A549 (cell line): Measurements from ENCODE around the gene CDK14. TPM values are rescaled to one million over a fixed set of nuclear protein-coding genes. Genes with fewer than 3 reads are reported as not detected.

Experiments used
- ATAC-seq, 2 experiments: fragments of 200-7000 bp in 1 of 2; fragments of >200 bp in 1 of 2; cut with Nextera tagmentation in 1 of 2; cut with Tn5 transposase in 1 of 2; 3 replicates each; pipeline versions ENCODE4 v1.8.0 to v1.9.1; 2018 to 2020; ENCODE audit warnings: mild to moderate bottlenecking in 1 of 2, moderate library complexity in 1 of 2
- CTCF ChIA-PET: fragments of 300-600 bp; sonication (Branson Sonifier 250); formaldehyde crosslinking; extraction: SDS; loops from one replicate; lab custom pipeline; 2021; ENCODE audit warnings: antibody characterized with exemption, inconsistent platforms; lab: Yijun Ruan, JAX
- POLR2A ChIA-PET: fragments of 350-600 bp; formaldehyde crosslinking; extraction: SDS; loops from one replicate; lab custom pipeline; 2021; ENCODE audit warnings: antibody characterized with exemption, inconsistent platforms; lab: Yijun Ruan, JAX
- DNase-seq, 2 experiments: peaks; one replicate each; pipeline versions ENCODE4 v3.0.0 to v3.0.0-alpha.2; 2011 to 2016; ENCODE audit warnings: low read depth in 1 of 2, low spot score in 1 of 2
- FAIRE-seq: peaks from 2 replicates; lab custom pipeline; 2011; peaks lifted over from hg19 to GRCh38; lab: Jason Lieb, UNC
- H3K27ac ChIP-seq, 2 experiments: fragments of >200 bp; sonication (Bioruptor Twin); formaldehyde crosslinking; 3 replicates each; pipeline ENCODE4 v1.5.1; 2016 to 2017
- H3K4me1 ChIP-seq: fragments of >200 bp; sonication (Bioruptor Twin); formaldehyde crosslinking; 3 replicates; pipeline ENCODE4 v1.6.1; 2016
- H3K4me2 ChIP-seq: fragments of >200 bp; sonication (Bioruptor Twin); formaldehyde crosslinking; 3 replicates; pipeline ENCODE4 v1.6.1; 2016
- H3K4me3 ChIP-seq: fragments of >200 bp; sonication (Bioruptor Twin); formaldehyde crosslinking; 3 replicates; pipeline ENCODE4 v1.5.1; 2016
- H3K9me3 ChIP-seq: fragments of >200 bp; sonication (Bioruptor Twin); formaldehyde crosslinking; 3 replicates; pipeline ENCODE4 v1.6.1; 2016
- BHLHE40 ChIP-seq: IDR thresholded peaks from 2 replicates; pipeline ENCODE4 v1.6.1; 2012; ENCODE audit warnings: low read depth, low read length, inconsistent platforms
- CBX2 ChIP-seq: fragments of 200-600 bp; sonication (generic); IDR thresholded peaks from 2 replicates; pipeline ENCODE4 v1.6.1; 2016; ENCODE audit warnings: low read depth, mild to moderate bottlenecking, borderline replicate concordance
- CHD2 ChIP-seq: fragments of 150-350 bp; IDR thresholded peaks from 2 replicates; pipeline ENCODE4 v1.6.1; 2014; ENCODE audit warnings: low read length; ENCODE audit not compliant: partially characterized antibody
- CTCF ChIP-seq: fragments of >200 bp; sonication (Bioruptor Twin); formaldehyde crosslinking; IDR thresholded peaks from 3 replicates; pipeline ENCODE4 v1.5.1; 2016
- EHF ChIP-seq: fragments of 250-450 bp; sonication (Bioruptor Pico); IDR thresholded peaks from 2 replicates; pipeline ENCODE4 v1.5.0; 2020; ENCODE audit warnings: mild to moderate bottlenecking
- ELK1 ChIP-seq: fragments of 150-350 bp; IDR thresholded peaks from 2 replicates; pipeline ENCODE4 v1.6.1; 2014; ENCODE audit warnings: low read depth, mild to moderate bottlenecking, low read length
- EP300 ChIP-seq, 2 experiments: fragments of >200 bp; sonication (Bioruptor Twin); formaldehyde crosslinking; IDR thresholded peaks; 2 replicates in 1 of 2; 3 replicates in 1 of 2; pipeline ENCODE4 v1.6.1; 2016 to 2017
- ESRRA ChIP-seq: fragments of 150-350 bp; IDR thresholded peaks from 2 replicates; pipeline ENCODE4 v1.6.1; 2014; ENCODE audit warnings: mild to moderate bottlenecking, low read length, borderline replicate concordance
- FOSL2 ChIP-seq, 2 experiments: fragments of 450-650 bp in 1 of 2; fragments of >200 bp in 1 of 2; sonication (Bioruptor Twin) in 1 of 2; formaldehyde crosslinking; IDR thresholded peaks; 2 replicates each; pipeline versions ENCODE4 v1.5.0 to v1.6.1; 2016 to 2020; ENCODE audit warnings: mild to moderate bottlenecking in 1 of 2, moderate library complexity in 1 of 2
- GATA3 ChIP-seq: IDR thresholded peaks from 2 replicates; pipeline ENCODE4 v1.6.1; 2012; ENCODE audit warnings: borderline replicate concordance
- HES2 ChIP-seq: fragments of >200 bp; sonication (Bioruptor Twin); formaldehyde crosslinking; IDR thresholded peaks from 2 replicates; pipeline ENCODE4 v1.6.1; 2016
- HMGXB4 ChIP-seq: fragments of 250-450 bp; sonication (Bioruptor Pico); IDR thresholded peaks from 2 replicates; pipeline ENCODE4 v1.5.0; 2021; ENCODE audit warnings: mild to moderate bottlenecking, moderate library complexity, borderline replicate concordance
- HOXA7 ChIP-seq: fragments of 250-450 bp; sonication (Bioruptor Pico); IDR thresholded peaks from 2 replicates; pipeline ENCODE4 v1.5.0; 2020; ENCODE audit warnings: mild to moderate bottlenecking, moderate library complexity
- HOXB13 ChIP-seq: fragments of 250-450 bp; sonication (Bioruptor Pico); IDR thresholded peaks from 2 replicates; pipeline ENCODE4 v1.5.0; 2020; ENCODE audit warnings: low read depth, mild to moderate bottlenecking, moderate library complexity
- HOXB5 ChIP-seq: fragments of 250-450 bp; sonication (Bioruptor Pico); IDR thresholded peaks from 2 replicates; pipeline ENCODE4 v1.5.0; 2020; ENCODE audit warnings: mild to moderate bottlenecking, moderate library complexity
- KDM1A ChIP-seq: fragments of 200-600 bp; sonication (generic); IDR thresholded peaks from 2 replicates; pipeline ENCODE4 v1.6.1; 2016; ENCODE audit warnings: low read depth, mild to moderate bottlenecking
- KDM5A ChIP-seq: fragments of 200-600 bp; sonication (generic); IDR thresholded peaks from 2 replicates; pipeline ENCODE4 v1.6.1; 2016; ENCODE audit warnings: antibody characterized with exemption, mild to moderate bottlenecking
- MAFK ChIP-seq: fragments of 450-650 bp; IDR thresholded peaks from 2 replicates; pipeline ENCODE4 v1.6.1; 2014; ENCODE audit not compliant: partially characterized antibody
- MAZ ChIP-seq: fragments of 150-350 bp; IDR thresholded peaks from 2 replicates; pipeline ENCODE4 v1.6.1; 2014; ENCODE audit warnings: antibody characterized with exemption, low read depth, low read length, borderline replicate concordance
- MYC ChIP-seq: IDR thresholded peaks from 2 replicates; pipeline ENCODE4 v1.6.1; 2012; ENCODE audit warnings: mild to moderate bottlenecking, inconsistent platforms, low read length, improper control_type of control experiment, borderline replicate concordance
- NFE2L2 ChIP-seq: fragments of 150-350 bp; conservative IDR thresholded peaks from 2 replicates; pipeline ENCODE4 v1.6.1; 2014; ENCODE audit warnings: low read length
- NPAS2 ChIP-seq: fragments of 250-450 bp; sonication (Bioruptor Pico); IDR thresholded peaks from 2 replicates; pipeline ENCODE4 v1.8.0; 2022; ENCODE audit warnings: mild to moderate bottlenecking, moderate library complexity, borderline replicate concordance
- PBX3 ChIP-seq: IDR thresholded peaks from 2 replicates; pipeline ENCODE4 v1.6.1; 2012
- PHF8 ChIP-seq: fragments of 200-600 bp; sonication (generic); IDR thresholded peaks from 2 replicates; pipeline ENCODE4 v1.6.1; 2016; ENCODE audit warnings: low read depth, mild to moderate bottlenecking, antibody characterized with exemption, moderate library complexity, borderline replicate concordance
- POLR2A ChIP-seq: IDR thresholded peaks from 2 replicates; pipeline ENCODE4 v1.6.1; 2012; ENCODE audit warnings: mild to moderate bottlenecking, low read length
- RFX5 ChIP-seq: fragments of 450-650 bp; IDR thresholded peaks from 2 replicates; pipeline ENCODE4 v1.7.1; 2014; ENCODE audit warnings: antibody characterized with exemption, mild to moderate bottlenecking, moderate library complexity
- RNF2 ChIP-seq: fragments of 200-600 bp; sonication (generic); IDR thresholded peaks from 2 replicates; pipeline ENCODE4 v1.6.1; 2016; ENCODE audit warnings: low read depth, mild to moderate bottlenecking, antibody characterized with exemption, moderate library complexity, borderline replicate concordance
- TFCP2L1 ChIP-seq: fragments of 250-450 bp; sonication (Bioruptor Pico); IDR thresholded peaks from 2 replicates; pipeline ENCODE4 v1.5.0; 2021; ENCODE audit warnings: mild to moderate bottlenecking
- ZC3H11A ChIP-seq: fragments of 450-650 bp; IDR thresholded peaks from 2 replicates; pipeline ENCODE4 v1.6.1; 2014; ENCODE audit warnings: antibody characterized with exemption, mild to moderate bottlenecking
- ZFP36 ChIP-seq: fragments of 450-650 bp; IDR thresholded peaks from 2 replicates; pipeline ENCODE4 v1.6.1; 2014; ENCODE audit warnings: borderline replicate concordance; ENCODE audit not compliant: partially characterized antibody
- ZSCAN20 ChIP-seq: fragments of 250-450 bp; sonication (Bioruptor Pico); IDR thresholded peaks from 2 replicates; pipeline ENCODE4 v1.8.0; 2022; ENCODE audit warnings: mild to moderate bottlenecking, moderate library complexity
- WGBS: methylation state at CpG from one replicate; pipeline ENCODE4 v1.1.6; 2017; ENCODE audit errors: missing lambda C conversion rate; 5-methylcytosine and 5-hydroxymethylcytosine counted together
- polyA plus RNA-seq, 4 experiments: library from polyadenylated mRNA; depleted of rRNA in 3 of 4; stranded (reverse); fragments of >200 nt; fragmentation: RNase III in 1 of 4; extraction: RNeasy Plus Mini Kit Qiagen cat#74134 plus additional on column Dnase treatment in 1 of 4; gene quantifications; 2 replicates in 3 of 4; 3 replicates in 1 of 4; pipeline ENCODE4 v1.2.3, GENCODE V29; 2011 to 2017

Gene CDK14
- polyA plus RNA-seq, 2 of the 4 experiments (the other 2 are of a cell fraction) = 0.21 to 0.23 TPM

- H3K9me3 ChIP-seq = no peaks in the 10 kb centered on the region
- no peaks in the 10 kb centered on the region for H3K4me1 ChIP-seq
- DNase-seq (no peak), ATAC-seq (no peak), FAIRE-seq (no peak)
- WGBS = 39% methylated on average over 1 of the region's 1 CpG
- no peak overlapping the region for H3K27ac ChIP-seq
- no peak for TF ChIP-seq EHF (CRISPR knock-in tag)
- no peak for TF ChIP-seq MAZ
- no peak for TF ChIP-seq PHF8
- TF ChIP-seq CTCF = no peak
- TF ChIP-seq MYC = no peak
- TF ChIP-seq FOSL2 (IDR thresholded peaks at IDR 0.05) = no peak
- TF ChIP-seq FOSL2 (CRISPR knock-in tag; IDR thresholded peaks at IDR 0.05) = no peak
- no peak for TF ChIP-seq ESRRA
- TF ChIP-seq ZC3H11A = no peak
- TF ChIP-seq RFX5 = no peak
- no peak for TF ChIP-seq CHD2
- TF ChIP-seq EP300 (IDR thresholded peaks at IDR 0.05) = no peak
- no peak for TF ChIP-seq HOXB13
- no peak for TF ChIP-seq POLR2A
- no peak for TF ChIP-seq KDM5A
- ChIA-PET POLR2A (no interaction called here), CTCF (no interaction called here)
- no peak overlapping the region for H3K4me3 ChIP-seq
- H3K4me2 ChIP-seq = no peak overlapping the region
Observed at GRCh38 chr7:90833443-90833842, 237.3 kb downstream of the CDK14 start.

GRCh38 chr7:90834771-90835170 is 238.7 kb downstream of the CDK14 start:
- CTCF ChIA-PET = no interaction called here
- 9% methylated on average over 2 of the region's 2 CpGs for WGBS

GRCh38 chr7:90835861-90836260 is 239.7 kb downstream of the CDK14 start:
- Histone ChIP-seq H3K9me3 (no peaks in the 10 kb centered on the region), H3K27ac (no peak overlapping the region), H3K4me2 (no peak overlapping the region), H3K4me1 (no peaks in the 10 kb centered on the region), H3K4me3 (no peak overlapping the region)
- no peak for TF ChIP-seq CBX2
- TF ChIP-seq GATA3 = no peak
- no peak for TF ChIP-seq MAFK
- TF ChIP-seq HMGXB4 = no peak
- no peak for TF ChIP-seq HOXA7
- TF ChIP-seq ELK1 = no peak
- TF ChIP-seq ZFP36 = no peak
- no peak for TF ChIP-seq HOXB5 (CRISPR knock-in tag)
- no peak for TF ChIP-seq HES2
- no peak for TF ChIP-seq KDM1A
- TF ChIP-seq EP300 (IDR thresholded peaks at IDR 0.05) = no peak
- TF ChIP-seq PBX3 = no peak
- no peak for TF ChIP-seq NFE2L2
- no peak for TF ChIP-seq TFCP2L1
- no peak for TF ChIP-seq FOSL2 (IDR thresholded peaks at IDR 0.05)
- no peak for TF ChIP-seq FOSL2 (CRISPR knock-in tag; IDR thresholded peaks at IDR 0.05)
- TF ChIP-seq ESRRA = no peak
- CTCF ChIA-PET = no interaction called here
- POLR2A ChIA-PET = no interaction called here
- no peak for ATAC-seq
- FAIRE-seq = no peak
- DNase-seq = no peak
- WGBS = 3% methylated on average over 1 of the region's 1 CpG

More at GRCh38 chr7:90834771-90835170, 238.7 kb downstream of the CDK14 start:
- TF ChIP-seq HOXA7 = no peak
- TF ChIP-seq ESRRA = no peak
- no peak for TF ChIP-seq BHLHE40
- TF ChIP-seq NPAS2 (CRISPR knock-in tag) = no peak
- TF ChIP-seq ZC3H11A = no peak
- no peak for TF ChIP-seq ZFP36
- TF ChIP-seq CHD2 = no peak
- no peak for TF ChIP-seq ZSCAN20
- TF ChIP-seq RNF2 = no peak
- TF ChIP-seq NFE2L2 = no peak
- TF ChIP-seq, all 56 proteins: peak for 0
- POLR2A ChIA-PET = no interaction called here
- ATAC-seq (no peak), DNase-seq (no peak), FAIRE-seq (no peak)
- Histone ChIP-seq H3K4me1 (no peaks in the 10 kb centered on the region), H3K4me3 (no peak overlapping the region), H3K4me2 (no peak overlapping the region), H3K9me3 (no peaks in the 10 kb centered on the region), H3K27ac (no peak overlapping the region)
